Posterior vena cava (tissue), 2 donors: ENCODE results near the gene C3orf18. TPM values are rescaled to one million over a fixed set of nuclear protein-coding genes. Genes with fewer than 3 reads are reported as not detected.
A peak's percentile ranks its signal among the peaks of the same experiment; 100 is the strongest.

Experiments used
- DNase-seq: peaks from one replicate; pipeline ENCODE4 v3.0.0-alpha.2; 2020; ENCODE audit warnings: low spot score
- intact Hi-C, 2 donors: fragments of 100-400 bp; cut with DNase I; formaldehyde crosslinking; loops; one replicate each; pipeline versions ENCODE4 v1.14.1 to v1.14.2; 2022 to 2023
- total RNA-seq, 2 donors: library from RNA; stranded (reverse); fragmentation: NEBNext Ultra II Directional; extraction: Animal tissue kit (Norgen Biotek cat#: 25700); gene quantifications; one replicate each; pipeline ENCODE4 v1.2.1, GENCODE V29; 2021
- donor health status: DM: yes; HTN: yes; CAD: no.
- donor health status: DM: yes; HTN: yes; CAD: no.

The C3orf18 gene
- total RNA-seq, 2 donors from 2014 or later: 9.8 to 11.4 TPM

DNA sequence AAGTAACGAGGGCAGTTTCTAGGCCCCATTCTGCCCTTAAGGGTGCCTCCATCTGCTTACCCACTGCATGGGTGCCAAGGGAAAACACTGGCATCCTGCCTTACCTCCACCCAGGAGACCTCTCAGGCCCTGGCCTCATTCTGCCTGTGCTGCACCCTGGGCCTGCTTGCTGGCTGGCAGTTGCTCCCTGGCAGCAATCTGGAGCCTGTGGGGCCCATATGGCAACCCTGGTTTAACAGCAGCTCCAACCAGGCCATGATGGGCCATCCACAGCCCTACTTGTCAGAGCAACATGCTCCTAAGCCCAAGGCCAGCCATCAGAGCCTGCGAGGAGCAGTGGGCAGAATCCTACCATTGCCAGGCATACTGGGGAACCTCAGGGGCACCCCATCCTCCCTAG is 3.7 kb downstream of the C3orf18 start:
- intact Hi-C loops: no loop called here
- DNase-seq: no peak

DNA sequence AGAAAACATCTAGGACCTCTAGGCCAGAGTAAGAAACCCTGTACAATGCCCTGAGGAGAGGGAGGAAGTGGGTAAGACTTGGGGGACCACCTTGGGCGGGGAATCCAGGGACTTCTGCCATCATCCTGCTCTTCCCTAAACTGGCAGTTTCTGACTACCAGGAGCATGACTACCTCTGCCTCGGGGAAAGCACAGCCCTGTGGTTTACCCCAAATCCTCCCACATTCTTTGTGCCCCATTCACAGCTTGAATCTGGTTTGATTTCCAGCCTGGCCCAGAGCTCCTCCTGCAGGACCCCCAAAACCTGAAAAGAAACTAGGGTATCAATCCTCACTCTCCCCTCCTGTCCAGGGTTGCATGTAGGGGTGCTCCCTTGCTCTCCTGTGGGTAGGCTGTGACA is 4.7 kb downstream of the C3orf18 start:
- DNase-seq: no peak
- intact Hi-C loops: no loop called here

DNA sequence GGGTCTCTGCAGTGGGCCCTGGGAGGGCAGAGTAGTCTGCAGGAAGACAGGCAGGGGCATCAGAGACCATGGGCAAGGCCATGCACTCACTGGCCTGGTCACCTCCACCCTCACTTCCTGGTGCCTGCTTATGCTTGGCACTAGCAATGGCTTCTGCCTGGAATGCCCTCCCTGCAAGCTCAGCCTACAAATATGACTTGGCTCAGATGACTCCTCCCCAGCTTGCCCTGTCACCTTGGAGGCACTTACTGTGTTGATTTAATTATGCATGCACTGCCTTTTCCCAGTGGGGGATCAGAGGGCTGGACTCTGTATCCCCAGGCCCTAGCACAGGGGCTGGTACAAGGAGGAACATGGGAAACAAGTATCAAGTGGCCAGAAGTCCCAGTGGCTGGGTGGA is 7.8 kb downstream of the C3orf18 start:
- no peak for DNase-seq
- intact Hi-C loops: no loop called here

DNA sequence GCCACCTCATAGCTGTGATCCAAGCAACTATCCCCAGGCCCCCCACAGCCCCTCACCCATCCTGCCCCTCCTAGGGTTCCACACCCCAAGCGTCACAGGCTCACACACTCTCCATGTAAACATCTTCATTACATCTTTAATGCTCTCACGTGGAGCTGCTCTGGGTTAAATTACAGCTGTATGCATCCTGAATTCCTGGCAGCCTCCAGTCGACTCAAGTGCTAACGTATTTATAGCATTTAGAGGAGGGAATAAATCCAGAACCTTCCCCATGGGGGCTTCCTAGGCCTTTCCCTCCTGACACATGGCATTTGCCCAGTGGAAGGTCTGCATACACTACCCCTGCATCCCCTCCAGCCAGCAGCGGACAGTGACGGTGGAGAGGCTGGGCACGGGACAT is 9.6 kb downstream of the C3orf18 start:
- intact Hi-C loops: no loop called here
- no peak for DNase-seq

DNA sequence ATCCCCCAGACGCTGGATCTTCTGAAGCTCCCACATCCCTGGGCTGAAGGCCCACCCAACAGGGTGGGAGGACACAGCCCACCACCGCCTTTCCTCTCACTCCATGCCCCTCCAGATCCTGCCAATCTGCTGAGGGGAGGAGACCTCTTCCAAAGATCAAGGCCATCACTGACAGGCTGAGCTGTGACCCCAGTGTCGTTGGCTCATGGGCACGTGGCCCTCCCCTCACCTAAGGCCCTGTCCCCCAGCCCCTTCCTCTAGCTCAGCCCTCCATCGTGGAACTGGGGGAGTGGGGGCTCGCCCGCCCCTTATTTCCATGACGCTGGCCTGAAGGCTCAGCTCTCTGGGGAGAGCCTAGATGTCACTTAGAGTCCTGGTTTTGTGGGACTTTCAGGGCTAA is 10.4 kb downstream of the C3orf18 start:
- DNase-seq: no peak
- intact Hi-C loops: no loop called here

DNA sequence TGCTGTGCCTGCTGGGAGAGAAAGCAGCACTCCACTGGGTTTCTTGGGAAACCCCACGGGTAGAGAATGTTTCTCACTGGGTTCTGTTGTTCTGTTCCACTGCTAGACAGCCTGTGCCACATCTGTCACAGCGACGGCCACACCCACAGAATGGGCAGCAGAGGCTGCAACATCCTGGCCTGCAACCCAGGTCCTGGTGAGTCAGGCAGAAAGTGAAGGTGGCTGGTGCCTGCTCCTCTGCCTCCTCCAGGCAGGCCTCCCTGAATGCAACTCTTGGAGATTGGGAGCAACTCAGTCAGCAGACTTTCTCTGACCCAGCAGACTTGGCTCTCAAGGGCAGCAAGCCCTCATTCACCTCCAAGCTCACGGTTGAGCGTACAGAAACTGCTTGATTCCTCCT is 13.0 kb downstream of the C3orf18 start:
- intact Hi-C loops: no loop called here
- DNase-seq: no peak

DNA sequence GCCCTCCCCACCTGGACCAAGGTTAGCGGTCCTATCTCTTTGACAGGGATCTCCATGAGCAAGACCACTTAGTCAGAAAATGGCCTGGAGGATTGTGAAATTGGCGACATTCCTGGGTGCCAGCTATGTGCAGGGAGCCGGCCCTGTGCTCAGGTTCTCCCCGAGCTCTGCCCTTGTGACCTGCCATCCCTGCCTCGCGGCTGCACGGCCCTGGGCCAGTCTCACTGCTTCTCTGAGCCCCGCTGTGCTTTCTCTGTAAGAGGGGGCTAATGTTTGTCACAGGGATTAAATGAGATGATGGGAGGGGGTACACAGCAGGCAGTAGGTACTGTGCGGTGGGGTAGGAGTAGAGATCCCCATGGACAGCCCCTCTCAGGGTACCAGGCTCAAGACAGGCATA is 14.9 kb downstream of the C3orf18 start:
- no peak for DNase-seq
- intact Hi-C loops: no loop called here

DNA sequence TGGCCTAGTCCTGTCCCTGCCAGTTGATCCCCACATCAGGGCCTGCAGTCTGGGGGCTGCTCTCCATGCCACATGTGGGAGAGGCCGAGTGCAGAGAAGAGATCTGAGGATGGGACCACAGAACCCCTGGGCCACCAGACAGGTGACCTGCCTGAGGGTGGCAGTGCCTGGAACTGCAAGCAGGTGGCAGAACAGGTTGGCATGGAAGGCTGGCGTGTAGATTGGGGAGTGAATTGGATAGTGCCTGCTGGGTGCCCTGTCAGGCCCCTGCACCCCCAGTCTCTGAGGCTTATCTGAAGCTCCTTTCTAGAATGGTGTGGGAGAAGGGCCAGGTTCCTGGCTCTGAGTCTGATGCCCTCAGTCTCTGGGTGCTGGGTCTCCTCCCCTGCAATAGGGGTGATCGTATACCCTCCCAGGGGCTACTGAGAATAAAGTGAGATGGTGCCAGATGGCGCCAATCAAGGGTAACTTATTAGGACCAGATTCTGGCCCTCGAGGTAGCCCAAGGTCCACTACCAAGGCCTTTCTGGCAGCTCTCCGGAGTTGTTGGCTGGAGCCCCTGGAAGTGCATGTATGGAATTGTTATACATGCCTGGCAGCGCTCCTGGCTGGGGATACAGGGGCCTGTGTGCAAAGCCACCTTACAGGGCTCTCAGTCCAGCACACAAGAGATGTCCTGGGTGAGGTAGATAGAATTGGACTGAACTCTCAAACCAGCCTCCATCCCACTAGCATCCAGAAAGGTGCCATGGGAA is 15.7 kb downstream of the C3orf18 start:
- DNase-seq: no peak
- intact Hi-C loops: no loop called here

DNA sequence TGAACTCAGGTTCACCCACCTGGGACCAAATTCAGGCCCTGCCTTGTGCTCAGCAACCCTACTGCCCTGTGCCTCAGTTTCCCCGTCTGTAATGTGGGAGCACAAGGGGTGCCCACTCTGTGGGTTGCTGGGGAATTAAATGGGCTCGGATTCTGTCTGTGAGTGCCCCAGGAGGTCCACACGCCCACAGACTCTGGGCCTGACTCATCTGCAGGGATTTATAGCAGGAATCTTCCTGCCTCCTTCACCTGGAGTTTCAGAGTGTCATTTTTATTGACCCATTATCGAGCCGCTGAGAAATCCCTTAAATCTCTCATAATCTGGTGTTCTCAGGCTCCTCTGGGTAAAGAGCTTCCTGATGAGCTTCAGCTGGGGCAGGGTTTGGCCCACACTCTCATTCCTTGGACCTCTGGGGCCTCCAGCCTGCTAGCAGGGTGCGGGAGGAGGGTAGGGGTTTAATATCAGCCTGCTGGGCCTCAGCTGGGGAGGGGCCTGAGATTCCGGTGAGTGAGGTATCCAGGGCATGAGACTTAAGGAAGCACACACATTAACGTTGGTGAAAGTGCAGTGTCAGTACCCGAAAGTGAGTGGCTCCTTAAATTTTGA is 16.4 kb downstream of the C3orf18 start:
- DNase-seq: no peak
- intact Hi-C loops: no loop called here

DNA sequence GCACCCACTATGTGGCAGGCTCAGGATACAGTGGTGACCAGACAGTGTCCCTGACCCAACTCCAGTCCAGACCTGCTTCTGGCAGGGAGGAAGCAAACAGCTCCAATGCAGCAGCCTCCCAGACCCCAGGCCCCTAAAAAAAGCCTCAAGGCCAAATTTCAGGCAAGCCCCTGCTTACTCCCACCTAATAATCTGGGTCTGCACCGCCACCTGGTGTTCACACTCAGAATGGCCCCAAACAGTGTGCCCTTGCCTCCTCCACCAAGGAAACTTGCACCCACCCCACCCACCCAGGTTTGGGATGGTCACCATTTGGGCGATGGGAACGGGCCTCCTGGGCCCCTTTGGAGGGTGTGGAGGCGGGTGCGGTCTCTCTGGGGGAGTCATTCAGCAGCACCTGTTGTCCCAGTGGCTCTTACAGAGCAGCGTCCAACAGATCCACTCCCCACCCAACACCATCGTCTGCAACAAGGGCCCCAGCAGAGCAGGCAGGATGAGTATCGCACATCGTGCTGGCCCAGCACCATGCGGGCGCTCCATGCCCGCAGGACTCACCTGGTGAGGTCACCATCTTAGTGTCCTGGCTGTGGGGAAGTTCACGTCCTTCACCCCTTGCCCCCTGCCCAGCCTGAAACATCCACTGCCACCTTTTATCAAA is 17.3 kb downstream of the C3orf18 start:
- intact Hi-C loops: no loop called here
- DNase-seq: no peak

DNA sequence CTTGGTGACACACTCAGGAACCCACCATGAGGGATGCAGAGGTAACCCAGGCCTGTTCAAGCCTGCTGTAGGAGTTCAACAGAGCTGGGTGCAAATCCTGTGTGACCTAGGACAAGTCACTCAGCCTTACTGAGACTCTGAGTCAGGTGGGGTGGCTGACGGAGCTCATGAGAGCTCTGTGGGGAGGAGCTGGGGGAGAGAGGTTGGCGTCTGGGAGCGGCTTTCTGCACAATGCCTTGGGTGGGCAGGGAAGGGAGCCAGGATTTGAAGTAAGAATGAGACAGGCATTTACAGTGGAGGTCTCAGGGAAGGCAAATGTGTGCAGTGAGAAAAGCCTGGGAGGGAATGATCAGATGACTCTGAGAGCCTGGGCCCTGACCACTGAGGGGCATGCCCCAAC is 18.3 kb downstream of the C3orf18 start:
- DNase-seq: no peak
- intact Hi-C loops: no loop called here

DNA sequence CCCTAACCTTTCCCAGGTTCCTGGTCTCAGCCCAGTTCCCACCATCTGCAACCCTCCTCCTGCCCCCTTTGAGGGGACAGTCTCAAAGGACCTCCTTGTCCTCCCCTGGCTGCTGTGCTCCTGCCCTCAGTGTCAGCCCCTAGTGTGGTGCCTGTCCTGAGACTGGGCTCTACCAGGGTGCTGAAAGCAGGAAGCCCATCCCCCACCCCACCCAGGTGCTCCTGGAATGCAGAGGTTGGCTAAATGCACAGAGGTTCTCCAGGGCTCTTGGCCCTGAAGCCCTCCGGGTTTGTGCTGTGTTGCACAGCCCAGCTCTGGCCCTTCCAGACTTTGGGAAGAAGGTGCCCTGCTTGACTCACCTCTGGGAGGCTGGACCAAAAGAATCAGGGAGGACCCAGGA is 21.8 kb downstream of the C3orf18 start:
- intact Hi-C loops: no loop called here
- no peak for DNase-seq

DNA sequence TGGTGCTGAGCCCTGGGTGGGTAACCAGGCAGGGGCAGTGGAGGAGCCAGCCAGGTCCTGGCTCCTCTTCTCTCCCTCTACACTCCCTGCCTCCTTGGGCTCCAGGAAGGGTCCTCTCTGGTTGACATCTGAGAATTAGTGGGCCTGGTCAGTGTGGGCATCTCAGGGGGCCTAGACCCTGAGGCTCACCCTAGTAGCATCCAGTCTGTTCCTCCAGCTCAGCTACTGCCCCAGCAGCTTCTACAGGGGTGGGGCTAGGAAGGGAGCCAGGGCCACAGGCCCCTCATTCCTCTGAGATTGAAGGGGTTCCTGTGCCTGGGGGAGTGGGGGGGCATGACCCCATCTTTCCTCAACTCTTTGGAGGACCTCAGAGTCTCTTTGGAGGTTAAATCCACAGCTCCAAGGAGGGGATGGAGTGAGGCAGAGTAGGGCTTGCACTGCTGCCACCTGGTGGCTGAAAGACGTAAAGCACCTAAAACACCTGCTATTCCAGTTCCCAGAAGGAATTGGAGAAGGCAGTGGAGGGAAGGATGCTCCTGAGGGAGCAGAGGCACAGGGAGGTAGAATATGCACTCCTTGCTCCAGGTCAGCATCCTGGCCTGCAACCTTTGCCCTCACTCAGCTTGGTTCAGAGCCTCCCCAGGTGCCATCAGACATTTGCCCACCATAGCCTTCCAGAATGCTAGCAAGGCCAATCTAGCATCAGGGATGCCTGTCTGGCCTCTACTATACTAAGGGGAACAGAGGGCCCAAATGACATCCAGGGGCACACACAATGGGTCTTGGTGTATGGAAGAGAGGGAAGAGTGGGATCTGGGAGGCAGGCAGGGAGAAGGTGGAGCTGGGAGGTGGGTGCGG is 25.1 kb downstream of the C3orf18 start:
- intact Hi-C loops: loop anchor here (2.0 to 5.0 kb wide), 3 partner anchors 108 to 195 kb away; partner anchors contain the start of gene ZMYND10 (in 1 of the 2)
- peak; percentile 90 for DNase-seq

DNA sequence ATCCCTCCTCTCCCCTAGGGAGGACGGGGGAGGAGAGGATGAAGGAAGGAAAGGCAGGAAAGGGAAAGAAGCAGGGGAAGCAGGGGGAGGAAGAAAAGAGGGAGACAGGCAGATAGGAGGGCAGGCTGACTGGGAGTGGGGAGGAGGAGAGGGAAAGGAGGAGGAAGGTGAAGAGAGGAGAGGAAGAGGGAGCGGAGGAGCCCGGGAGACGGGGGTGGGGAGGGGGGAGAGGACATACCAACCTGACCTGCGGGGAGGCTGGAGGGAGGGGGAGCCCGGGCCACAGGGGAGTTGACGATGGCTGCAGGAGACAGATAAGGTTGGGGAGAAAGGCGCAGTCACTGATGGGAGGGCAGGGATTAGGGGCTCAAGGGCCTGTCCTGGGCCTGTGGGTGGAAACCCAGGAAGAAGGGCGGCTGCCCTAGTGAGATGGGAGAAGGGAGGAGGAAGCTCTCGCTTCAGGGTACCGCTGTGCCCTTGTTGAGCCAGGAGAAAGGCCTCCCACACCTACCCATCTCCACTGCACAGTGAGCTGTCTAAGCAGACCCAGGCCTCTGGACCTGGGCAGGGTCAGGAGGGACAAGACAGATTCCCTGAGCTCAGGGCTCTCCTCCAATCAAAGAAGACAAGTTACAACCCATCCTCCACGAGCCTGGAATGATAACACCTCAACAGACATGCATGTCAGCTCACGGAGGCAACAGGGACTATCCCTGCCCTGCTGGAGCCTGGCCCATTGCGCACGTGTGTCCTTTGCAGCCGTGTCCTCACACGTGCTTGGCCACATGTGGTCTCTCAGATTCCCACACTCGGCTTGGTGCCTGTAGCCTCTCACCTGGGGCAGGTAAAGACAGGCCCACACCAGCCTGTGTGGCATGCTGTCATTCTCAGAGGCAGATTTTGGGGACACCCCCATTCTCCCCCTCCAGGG is 27.9 kb downstream of the C3orf18 start:
- no peak for DNase-seq
- intact Hi-C loops: loop anchor here in 1 of 2 donors (5.0 kb wide), 1 partner anchor 192 kb away; the partner anchor contains the start of gene ZMYND10

DNA sequence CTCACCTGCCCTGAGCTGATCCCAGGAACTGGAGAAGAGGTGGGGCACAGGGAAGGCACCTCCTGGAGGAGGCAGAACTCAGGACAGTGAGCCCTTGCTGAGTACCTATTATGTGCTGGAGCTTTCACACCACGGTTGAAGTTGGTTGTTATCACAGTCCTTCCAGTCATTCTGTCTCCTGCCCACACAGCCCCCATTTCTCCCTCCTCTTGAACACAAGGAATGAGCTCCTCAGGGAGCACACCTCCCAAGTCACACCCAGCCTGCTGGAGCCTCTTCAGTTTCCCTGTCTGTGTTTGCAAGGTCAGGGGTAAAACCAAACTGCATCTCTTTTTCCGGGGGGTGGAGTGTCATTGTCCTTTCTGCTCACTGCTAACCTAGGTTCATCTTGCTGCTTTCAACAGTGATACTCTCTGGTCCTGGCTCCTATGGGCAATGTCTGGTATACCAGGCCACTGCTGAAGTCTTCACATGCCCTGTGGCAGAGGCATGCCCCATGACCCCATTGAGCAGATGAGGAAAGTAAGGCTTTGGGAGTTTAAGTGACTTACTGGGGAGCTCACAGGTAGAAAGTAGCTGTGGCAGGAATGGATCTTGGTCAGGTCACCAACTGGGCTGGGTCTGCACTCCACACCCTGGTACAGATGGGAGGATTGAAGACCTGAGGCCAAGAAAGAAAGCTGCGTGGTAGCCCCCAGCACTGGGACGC is 30.0 kb downstream of the C3orf18 start:
- intact Hi-C loops: no loop called here
- no peak for DNase-seq

DNA sequence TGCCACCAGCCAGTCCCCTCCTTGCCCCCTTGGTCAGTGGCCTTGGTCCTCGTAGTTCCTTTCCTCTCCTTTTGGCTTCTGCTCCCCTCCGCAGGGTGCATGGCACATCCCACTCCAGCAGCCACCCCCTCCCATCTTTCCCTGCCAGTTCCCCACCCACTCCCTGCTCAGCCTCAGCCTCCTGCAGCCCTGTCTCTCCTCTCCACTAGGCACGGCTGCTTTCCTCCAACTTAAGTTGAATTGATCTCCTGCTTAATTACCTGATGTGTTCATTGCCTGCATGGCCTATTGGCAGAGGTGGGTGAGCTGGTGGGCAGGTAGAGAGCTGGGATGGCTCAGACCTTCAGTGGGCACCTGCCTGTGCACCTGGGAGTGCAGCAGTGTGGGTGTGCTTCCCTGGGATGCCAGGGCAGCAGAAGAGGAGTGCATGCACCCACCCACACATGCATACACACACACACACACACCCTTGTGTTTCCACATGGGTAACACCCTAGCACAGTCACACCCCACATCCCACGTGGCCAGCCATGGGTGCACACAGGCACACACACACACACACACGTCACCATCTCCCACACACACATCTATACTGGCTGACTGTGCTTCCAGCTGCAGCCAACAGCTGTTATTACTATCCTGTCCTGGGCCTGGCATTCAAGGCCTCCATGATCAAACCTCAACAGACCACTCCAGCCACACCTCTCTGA is 30.9 kb downstream of the C3orf18 start:
- DNase-seq: no peak
- intact Hi-C loops: no loop called here

DNA sequence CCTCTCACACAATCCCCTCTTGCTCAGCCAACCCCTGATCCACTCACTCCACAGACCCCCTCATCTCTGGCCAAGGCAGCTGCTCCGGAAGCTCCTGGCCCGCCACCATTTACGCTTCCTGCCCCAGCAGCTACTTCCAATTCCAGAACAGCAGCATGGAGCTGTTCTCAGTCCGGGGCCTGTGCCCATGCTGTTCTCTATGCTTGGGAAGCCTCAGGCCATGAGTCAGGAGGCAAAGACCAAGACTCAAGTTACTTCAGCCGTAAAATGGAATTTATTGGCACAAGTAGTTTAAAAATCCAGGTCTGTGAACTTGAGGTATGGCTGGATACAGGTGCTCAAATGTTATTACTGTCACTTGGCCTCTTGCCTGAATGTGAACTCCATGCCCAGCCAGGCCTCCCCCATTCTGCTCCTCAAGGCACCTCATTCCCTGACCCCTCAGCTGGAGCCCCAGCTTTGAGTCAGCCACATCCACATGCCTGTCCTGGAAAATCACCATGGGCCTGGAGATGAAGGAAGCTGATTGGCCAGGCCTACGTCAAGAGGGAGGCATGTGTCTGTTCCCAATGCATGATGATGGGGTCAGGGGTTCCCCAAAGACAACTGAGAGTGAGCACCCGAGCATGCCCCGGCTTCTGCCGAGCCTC is 32.7 kb downstream of the C3orf18 start:
- intact Hi-C loops: no loop called here
- DNase-seq: no peak
